PC-9 (cell line): ENCODE results near the gene TTC39B. TPM values are rescaled to one million over a fixed set of nuclear protein-coding genes. Genes with fewer than 3 reads are reported as not detected.

Experiments
- BruUV-seq: library from RNA; stranded (reverse); fragments of 400-500 nt; replicated peaks from 2 replicates; lab custom pipeline; 2021; lab: Mats Ljungman, UMichigan
- CTCF ChIA-PET: fragments of 300-600 bp; sonication (Branson Sonifier 250); formaldehyde crosslinking; loops from one replicate; lab custom pipeline; 2022; ENCODE audit warnings: antibody characterized with exemption; lab: Charles Lee
- POLR2A ChIA-PET: fragments of 300-600 bp; sonication (Branson Sonifier 250); formaldehyde crosslinking; loops from one replicate; lab custom pipeline; 2022; ENCODE audit warnings: antibody characterized with exemption; ENCODE audit not compliant: unreplicated experiment; lab: Charles Lee
- DNase-seq, 2 experiments: peaks; one replicate each; pipeline versions ENCODE4 v3.0.0 to v3.0.0-alpha.2; 2015 to 2022; ENCODE audit warnings: mixed read lengths in 1 of 2
- H2AFZ ChIP-seq: fragments of 200-600 bp; sonication (generic); 2 replicates; pipeline ENCODE4 v1.8.1; 2017; ENCODE audit warnings: antibody characterized with exemption
- H3F3A ChIP-seq: fragments of 200-600 bp; sonication (generic); 2 replicates; pipeline ENCODE4 v1.8.1; 2017; ENCODE audit warnings: antibody characterized with exemption, mild to moderate bottlenecking, low read depth; ENCODE audit not compliant: insufficient read depth
- H3K27ac ChIP-seq: fragments of 200-600 bp; sonication (generic); 2 replicates; pipeline ENCODE4 v1.6.1; 2016; ENCODE audit warnings: mixed run types
- H3K27me3 ChIP-seq: fragments of 200-600 bp; sonication (generic); 2 replicates; pipeline ENCODE4 v1.6.1; 2016; ENCODE audit warnings: low read depth, mixed run types; ENCODE audit not compliant: insufficient read depth
- H3K36me3 ChIP-seq: fragments of 200-600 bp; sonication (generic); 2 replicates; pipeline ENCODE4 v1.6.1; 2016; ENCODE audit warnings: low read depth, mixed run types
- H3K4me1 ChIP-seq: fragments of 200-600 bp; sonication (generic); replicated peaks from 2 replicates; pipeline ENCODE4 v1.6.1; 2016; ENCODE audit warnings: mixed run types; ENCODE audit not compliant: insufficient read depth
- H3K4me2 ChIP-seq: fragments of 200-600 bp; sonication (generic); 2 replicates; pipeline ENCODE4 v1.6.1; 2017; ENCODE audit warnings: mixed run types
- H3K4me3 ChIP-seq: fragments of 200-600 bp; sonication (generic); 2 replicates; pipeline ENCODE4 v1.6.1; 2016; ENCODE audit warnings: mixed run types
- H3K79me2 ChIP-seq: fragments of 200-600 bp; sonication (generic); 2 replicates; pipeline ENCODE4 v1.6.1; 2017; ENCODE audit warnings: low read depth, mixed run types
- H3K9me2 ChIP-seq: fragments of 200-600 bp; sonication (generic); 2 replicates; pipeline ENCODE4 v1.8.1; 2017; ENCODE audit warnings: mild to moderate bottlenecking; ENCODE audit not compliant: insufficient read depth
- H3K9me3 ChIP-seq: fragments of 200-600 bp; sonication (generic); 2 replicates; pipeline ENCODE4 v1.8.1; 2016; ENCODE audit warnings: low read depth; ENCODE audit not compliant: insufficient read depth
- H4K20me1 ChIP-seq: fragments of 200-600 bp; sonication (generic); 2 replicates; pipeline ENCODE4 v1.8.1; 2017; ENCODE audit not compliant: insufficient read depth
- CTCF ChIP-seq: fragments of 200-600 bp; sonication (generic); conservative IDR thresholded peaks from 2 replicates; pipeline ENCODE4 v1.6.1; 2017; ENCODE audit warnings: mixed run types, antibody characterized with exemption, mild to moderate bottlenecking, moderate library complexity
- EZH2 ChIP-seq: fragments of 200-600 bp; sonication (generic); IDR thresholded peaks from 2 replicates; pipeline ENCODE4 v1.8.0; 2017; ENCODE audit warnings: antibody characterized with exemption, low read depth
- intact Hi-C: fragments of 100-400 bp; cut with micrococcal nuclease; formaldehyde crosslinking; loops from one replicate; pipeline ENCODE4 v1.10.0; 2022; ENCODE audit not compliant: unreplicated experiment
- total RNA-seq: library from RNA; stranded (reverse); gene quantifications from 2 replicates; pipeline ENCODE4 v1.2.3, GENCODE V29; 2021

Gene TTC39B
- total RNA-seq, 1 experiment from 2014 or later = 8.8 TPM

GRCh38 chr9:15176836-15177235 is 130.2 kb downstream of the TTC39B start:
- Histone ChIP-seq H3K79me2 (no peaks in the 10 kb centered on the region), H2AFZ (no peak overlapping the region), H3K4me3 (no peak overlapping the region), H4K20me1 (no peaks in the 10 kb centered on the region), H3K4me2 (no peak overlapping the region), H3K4me1 (no peaks in the 10 kb centered on the region), H3K9me3 (no peaks in the 10 kb centered on the region), H3F3A (no peaks in the 10 kb centered on the region), H3K9me2 (no peaks in the 10 kb centered on the region), H3K36me3 (no peaks in the 10 kb centered on the region), H3K27ac (no peak overlapping the region), H3K27me3 (no peaks in the 10 kb centered on the region)
- POLR2A ChIA-PET = no interaction called here
- intact Hi-C loops = no loop called here
- TF ChIP-seq CTCF (no peak), EZH2 (no peak)
- BruUV-seq = no TSS peak
- CTCF ChIA-PET = no interaction called here
- DNase-seq = no peak

DNA sequence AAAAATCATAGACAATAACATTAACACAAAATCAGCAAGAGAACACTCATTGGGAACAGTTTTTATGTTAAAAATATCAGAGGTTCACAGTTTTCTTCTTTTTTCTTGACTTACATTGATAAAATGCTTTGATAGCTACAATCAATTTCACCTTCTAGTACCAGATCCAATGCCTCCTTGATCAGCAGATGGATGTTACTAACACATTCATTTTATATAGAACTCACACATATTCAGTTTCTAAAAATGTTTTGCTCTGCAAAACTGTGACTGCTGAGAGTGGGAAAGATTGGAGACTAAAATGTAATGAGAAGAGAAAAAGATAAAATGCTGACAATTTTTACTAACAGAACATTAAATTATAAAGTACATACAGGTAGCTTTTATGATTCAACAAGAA is 143.1 kb downstream of the TTC39B start:
- no peaks in the 10 kb centered on the region for H3K36me3 ChIP-seq
- H3K27ac ChIP-seq = no peak overlapping the region
- ChIA-PET POLR2A (no interaction called here), CTCF (no interaction called here)
- BruUV-seq = no TSS peak
- no peak overlapping the region for H2AFZ ChIP-seq
- no peak for TF ChIP-seq EZH2
- no peak for TF ChIP-seq CTCF
- no peaks in the 10 kb centered on the region for H3K27me3 ChIP-seq
- H3K9me3 ChIP-seq = no peaks in the 10 kb centered on the region
- no peak overlapping the region for H3K4me3 ChIP-seq
- no peaks in the 10 kb centered on the region for H3K79me2 ChIP-seq
- H3F3A ChIP-seq = no peaks in the 10 kb centered on the region
- H3K9me2 ChIP-seq = no peaks in the 10 kb centered on the region
- no peak overlapping the region for H3K4me2 ChIP-seq
- intact Hi-C loops = no loop called here
- no peak for DNase-seq
- H4K20me1 ChIP-seq = no peaks in the 10 kb centered on the region
- H3K4me1 ChIP-seq = no peaks in the 10 kb centered on the region

DNA sequence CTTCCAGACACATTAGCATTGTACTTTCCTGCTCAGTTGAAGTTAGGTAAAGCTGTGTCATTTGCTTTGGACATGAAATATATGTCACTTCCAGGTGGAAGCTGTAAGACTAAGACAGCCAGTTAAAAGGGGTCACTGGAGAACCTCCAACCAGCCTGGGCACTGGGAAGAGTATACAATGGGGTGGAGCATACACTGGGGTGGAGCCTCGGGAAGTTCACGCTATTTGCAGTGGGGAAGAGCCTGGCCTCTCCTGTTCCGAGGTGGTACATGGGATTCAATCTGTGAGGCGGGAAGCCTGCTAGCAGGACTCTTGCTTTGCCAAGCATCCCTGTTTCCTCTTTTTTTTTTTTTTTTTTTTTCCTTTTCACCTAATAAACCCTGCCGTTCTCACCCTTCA is 145.3 kb downstream of the TTC39B start:
- no peak for DNase-seq
- no peaks in the 10 kb centered on the region for H3F3A ChIP-seq
- no peak overlapping the region for H3K4me2 ChIP-seq
- no peaks in the 10 kb centered on the region for H3K27me3 ChIP-seq
- 0 out of 2 replicates have a peak, but pooled peaks cover 6% of the 10 kb centered on the region for H3K4me1 ChIP-seq
- CTCF ChIA-PET = no interaction called here
- H4K20me1 ChIP-seq = no peaks in the 10 kb centered on the region
- H3K9me3 ChIP-seq = no peaks in the 10 kb centered on the region
- TF ChIP-seq EZH2 (no peak), CTCF (no peak)
- H3K36me3 ChIP-seq = no peaks in the 10 kb centered on the region
- no peaks in the 10 kb centered on the region for H3K79me2 ChIP-seq
- no peak overlapping the region for H3K27ac ChIP-seq
- no peaks in the 10 kb centered on the region for H3K9me2 ChIP-seq
- no TSS peak for BruUV-seq
- no peak overlapping the region for H2AFZ ChIP-seq
- intact Hi-C loops = no loop called here
- POLR2A ChIA-PET = no interaction called here
- no peak overlapping the region for H3K4me3 ChIP-seq
